GM12801 (cell line): ENCODE measurements around the gene ZDHHC20.

Experiments
- CTCF ChIP-seq: IDR thresholded peaks from one replicate; pipeline ENCODE4 v1.5.1; 2011; ENCODE audit warnings: control low read depth; ENCODE audit not compliant: insufficient read length; ENCODE audit errors: extremely low read depth

Gene ZDHHC20

GRCh38 chr13:21458813-21459701 is at the start of gene ZDHHC20:
Gene ZDHHC20 (minus strand): TSS chr13:21459303. CDS start chr13:21459171, 132 bp downstream.
- no peak for TF ChIP-seq CTCF

- TF ChIP-seq CTCF: no peak
Measured at GRCh38 chr13:21504379-21504778, 45.3 kb upstream of the ZDHHC20 start.

GRCh38 chr13:21501686-21502085 is 42.6 kb upstream of the ZDHHC20 start:
- TF ChIP-seq CTCF: no peak

GRCh38 chr13:21486322-21486721 is 27.2 kb upstream of the ZDHHC20 start:
- TF ChIP-seq CTCF: no peak

- TF ChIP-seq CTCF: no peak
Measured at GRCh38 chr13:21483748-21484147, 24.6 kb upstream of the ZDHHC20 start.

GRCh38 chr13:21481359-21481758 is 22.3 kb upstream of the ZDHHC20 start:
- no peak for TF ChIP-seq CTCF

- TF ChIP-seq CTCF: no peak
Measured at GRCh38 chr13:21478881-21479808, 20.0 kb upstream of the ZDHHC20 start.
